ENCODE measurements around the gene UNC13C. TPM values are rescaled to one million over a fixed set of nuclear protein-coding genes. Genes with fewer than 3 reads are reported as not detected.

Gene UNC13C
- total RNA-seq, 1 donor from 2014 or later, result not detected

GRCh38 chr15:54481819-54482218 is 503.6 kb downstream of the UNC13C start:
- Mint-ChIP-seq H3K9me3 (peaks cover 5% of the 10 kb centered on the region), H3K27me3 (no peaks in the 10 kb centered on the region), H3K4me3 (no peak overlapping the region), H3K4me1 (no peaks in the 10 kb centered on the region), H3K27ac (no peak overlapping the region), H3K36me3 (ENCODE audit: low read depth) (no peaks in the 10 kb centered on the region)
- ATAC-seq (ENCODE audit: low read depth) (no peak), DNase-seq (no peak)
- ChIA-PET CTCF (no interaction called here), POLR2A (no interaction called here)
- TF ChIP-seq CTCF (IDR thresholded peaks at IDR 0.05), result no peak
- intact Hi-C loops (cut with micrococcal nuclease), result no loop called here

GRCh38 chr15:54482251-54482650 is 504.0 kb downstream of the UNC13C start:
- DNase-seq (no peak), ATAC-seq (ENCODE audit: low read depth) (no peak)
- no peaks in the 10 kb centered on the region for H3K27me3 Mint-ChIP-seq
- intact Hi-C loops (cut with micrococcal nuclease), result no loop called here
- H3K36me3 Mint-ChIP-seq (ENCODE audit: low read depth), result no peaks in the 10 kb centered on the region
- H3K4me1 Mint-ChIP-seq, result no peaks in the 10 kb centered on the region
- H3K4me3 Mint-ChIP-seq, result no peak overlapping the region
- H3K27ac Mint-ChIP-seq, result no peak overlapping the region
- ChIA-PET CTCF (no interaction called here), POLR2A (no interaction called here)
- TF ChIP-seq CTCF (IDR thresholded peaks at IDR 0.05), result no peak
- H3K9me3 Mint-ChIP-seq, result peaks cover 5% of the 10 kb centered on the region

DNA sequence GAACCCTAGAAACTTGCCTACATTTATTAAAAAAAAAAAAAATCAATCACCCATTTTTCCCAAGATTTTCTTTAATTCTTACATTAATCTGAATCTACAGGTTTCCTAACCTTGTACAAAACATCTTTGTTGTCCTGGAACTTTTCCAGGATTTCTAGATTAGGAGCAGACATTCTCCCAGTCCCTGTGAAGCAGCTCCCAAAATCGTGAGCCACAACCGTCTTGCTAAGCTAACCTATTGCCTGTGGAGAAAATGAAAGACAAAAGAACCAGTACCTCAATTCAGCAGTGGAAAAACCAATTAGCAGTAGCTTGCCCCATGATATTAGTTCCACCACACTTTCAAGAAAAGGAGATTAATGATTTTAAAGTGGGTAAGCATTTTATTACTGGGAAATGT is 522.1 kb downstream of the UNC13C start:
- no peak for TF ChIP-seq CTCF (IDR thresholded peaks at IDR 0.05)
- H3K27ac Mint-ChIP-seq, result no peak overlapping the region
- peaks cover 5% of the 10 kb centered on the region for H3K9me3 Mint-ChIP-seq
- intact Hi-C loops (cut with micrococcal nuclease), result no loop called here
- no peaks in the 10 kb centered on the region for H3K27me3 Mint-ChIP-seq
- ChIA-PET CTCF (no interaction called here), POLR2A (no interaction called here)
- ATAC-seq (ENCODE audit: low read depth) (no peak), DNase-seq (no peak)
- H3K36me3 Mint-ChIP-seq (ENCODE audit: low read depth), result no peaks in the 10 kb centered on the region
- no peak overlapping the region for H3K4me3 Mint-ChIP-seq
- no peaks in the 10 kb centered on the region for H3K4me1 Mint-ChIP-seq

- H3K4me3 Mint-ChIP-seq, result no peak overlapping the region
Observed at GRCh38 chr15:54502416-54503075, 524.3 kb downstream of the UNC13C start.

GRCh38 chr15:54504695-54505094 is 526.5 kb downstream of the UNC13C start:
- no peak for TF ChIP-seq CTCF (IDR thresholded peaks at IDR 0.05)
- Mint-ChIP-seq H3K27me3 (no peaks in the 10 kb centered on the region), H3K4me1 (no peaks in the 10 kb centered on the region), H3K27ac (no peak overlapping the region), H3K4me3 (no peak overlapping the region), H3K36me3 (ENCODE audit: low read depth) (no peaks in the 10 kb centered on the region), H3K9me3 (peaks cover 3% of the 10 kb centered on the region)
- DNase-seq (no peak), ATAC-seq (ENCODE audit: low read depth) (no peak)
- ChIA-PET CTCF (no interaction called here), POLR2A (no interaction called here)
- intact Hi-C loops (cut with micrococcal nuclease), result no loop called here

More at GRCh38 chr15:54502416-54503075, 524.3 kb downstream of the UNC13C start:
- POLR2A ChIA-PET, result no interaction called here
- no peak overlapping the region for H3K27ac Mint-ChIP-seq
- no peaks in the 10 kb centered on the region for H3K27me3 Mint-ChIP-seq
- CTCF ChIA-PET, result no interaction called here
- intact Hi-C loops (cut with micrococcal nuclease), result no loop called here
- H3K36me3 Mint-ChIP-seq (ENCODE audit: low read depth), result no peaks in the 10 kb centered on the region
- no peaks in the 10 kb centered on the region for H3K4me1 Mint-ChIP-seq
- no peak for ATAC-seq (ENCODE audit: low read depth)
- H3K9me3 Mint-ChIP-seq, result peaks cover 5% of the 10 kb centered on the region
- TF ChIP-seq CTCF (IDR thresholded peaks at IDR 0.05), result no peak
- DNase-seq, result no peak

Data from activated B cell treated with CpG ODN at 0.5 μM for 24 hours (primary cell).